Measurements from ENCODE around the gene YPEL2.
"Not testable (repeated sequence)": the region's sequence is repeated elsewhere in the genome, so short reads cannot be mapped to it uniquely, and the experiment has no call there.

Gene YPEL2

GRCh38 chr17:59406808-59407381 lies 75.4 kb downstream of the YPEL2 start:
- DNase-seq: no peak

GRCh38 chr17:59409336-59410048 lies 78.0 kb downstream of the YPEL2 start:
- DNase-seq: no peak

GRCh38 chr17:59410049-59410437 lies 78.6 kb downstream of the YPEL2 start:
- DNase-seq: no peak

GRCh38 chr17:59412431-59412830 lies 81.0 kb downstream of the YPEL2 start:
- DNase-seq: not testable (repeated sequence)

DNA sequence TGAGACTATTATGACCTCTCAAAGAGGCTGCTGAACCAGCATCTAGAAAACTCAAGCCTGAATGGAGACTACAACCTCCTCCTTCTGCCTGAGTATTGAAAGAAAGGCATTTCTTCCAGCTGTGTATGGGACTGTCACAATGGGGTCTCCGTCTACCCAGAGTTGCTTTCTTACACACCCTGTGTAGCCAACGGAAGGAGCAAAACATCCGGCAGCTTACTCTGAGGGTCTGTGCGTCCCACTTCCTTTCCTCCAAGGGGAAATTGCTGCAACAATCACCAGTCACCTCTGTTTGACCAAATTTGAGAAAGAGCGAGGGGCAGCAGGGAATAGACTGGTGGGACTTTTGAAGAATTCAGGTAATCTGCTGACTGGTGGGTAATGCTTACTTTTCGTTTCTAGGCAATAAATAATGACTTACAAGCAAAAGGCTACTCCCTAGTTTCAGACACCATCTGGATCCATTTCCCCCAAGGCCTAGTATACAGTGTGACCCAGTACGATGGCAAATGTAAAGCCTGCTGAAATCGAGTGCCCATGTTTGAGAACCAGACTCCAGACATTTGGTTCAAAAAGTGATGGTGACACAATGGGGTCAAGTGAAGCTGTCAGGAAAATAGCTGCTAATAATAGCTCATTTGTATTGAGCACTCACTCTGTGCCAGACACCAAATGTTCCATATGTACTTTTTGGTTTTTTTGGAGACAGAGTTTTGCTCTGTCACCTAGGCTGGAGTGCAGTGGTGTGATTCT lies 81.7 kb downstream of the YPEL2 start:
- no peak for DNase-seq

DNA sequence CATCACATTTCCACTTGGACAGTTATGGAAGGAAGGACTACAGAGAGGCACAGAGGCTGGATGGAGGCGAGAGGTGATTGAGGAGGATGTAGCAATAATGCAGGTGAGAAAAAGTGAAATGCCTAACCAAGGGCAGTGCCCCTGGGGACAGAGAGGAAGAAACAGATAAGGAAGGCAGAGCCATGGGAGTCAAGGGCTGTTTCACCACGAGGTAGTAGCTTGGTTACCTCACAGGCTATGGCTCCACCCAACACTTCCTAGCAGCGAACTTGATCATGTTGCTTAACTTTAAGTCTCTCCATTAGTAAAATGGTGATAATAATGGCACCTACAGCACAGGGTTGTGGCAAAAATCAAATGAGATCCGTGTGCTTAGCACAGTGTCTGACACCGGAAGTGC lies 83.9 kb downstream of the YPEL2 start:
- DNase-seq: peak; percentile 48 to 51

- no peak for DNase-seq
Observed at GRCh38 chr17:59416184-59416583, 84.7 kb downstream of the YPEL2 start.

DNA sequence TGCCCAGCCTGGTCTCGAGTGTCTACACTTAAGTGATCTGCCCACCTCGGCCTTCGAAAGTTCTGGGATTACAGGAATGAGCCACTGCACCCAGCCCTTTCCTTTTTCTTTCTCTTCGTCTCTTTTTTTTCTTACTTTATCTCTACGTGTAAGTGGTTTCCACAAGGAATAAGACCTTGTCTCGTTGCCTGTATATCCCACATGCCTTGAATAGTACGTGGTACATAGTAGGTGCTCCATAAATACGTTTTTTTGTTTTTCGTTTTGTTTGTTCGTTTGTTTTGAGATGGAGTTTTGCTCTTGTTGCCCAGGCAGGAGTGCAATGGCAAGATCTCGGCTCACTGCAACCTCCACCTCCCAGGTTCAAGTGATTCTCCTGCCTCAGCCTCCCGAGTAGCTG lies 86.0 kb downstream of the YPEL2 start:
- no peak for DNase-seq

GRCh38 chr17:59418732-59419166 lies 87.3 kb downstream of the YPEL2 start:
- DNase-seq: no peak

DNA sequence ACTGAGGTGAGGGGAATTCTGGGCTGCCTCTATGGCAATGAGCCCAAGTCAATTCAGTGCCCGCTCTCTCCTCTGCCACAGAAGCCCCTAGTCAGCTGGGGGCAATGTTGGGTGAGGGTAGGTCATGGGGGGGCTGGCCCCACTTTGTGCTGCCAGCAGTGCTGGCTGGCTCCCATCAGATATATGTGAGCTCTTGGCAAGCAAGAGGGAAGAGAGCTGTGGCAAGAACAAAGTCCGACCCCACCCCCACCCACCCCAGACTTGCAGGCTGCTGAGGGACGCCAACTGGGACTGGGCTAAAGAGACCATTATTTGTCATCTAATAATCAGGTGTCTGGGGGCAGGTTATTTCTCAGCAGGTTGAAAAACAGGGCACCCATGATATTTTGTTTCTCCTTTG lies 89.4 kb downstream of the YPEL2 start:
- no peak for DNase-seq

DNA sequence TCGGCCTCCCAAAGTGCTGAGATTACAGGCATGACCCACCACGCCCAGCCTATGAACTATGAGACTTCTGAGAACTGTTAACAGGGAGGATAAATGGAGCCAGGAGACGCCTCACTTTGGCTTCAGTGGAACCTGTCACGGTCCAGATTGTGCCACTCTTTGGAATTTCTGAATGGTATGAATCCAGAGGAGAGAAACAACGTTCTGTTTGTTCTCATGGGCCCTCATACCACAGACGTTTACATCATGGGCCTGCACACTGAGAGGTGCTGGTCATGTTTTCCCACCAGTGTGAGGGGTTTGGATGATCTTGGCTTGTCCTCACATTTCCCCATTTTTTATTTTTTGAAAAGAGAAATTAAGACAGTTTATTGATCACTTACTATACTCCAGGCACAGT lies 90.3 kb downstream of the YPEL2 start:
- DNase-seq: no peak

- peak in 1 of 2 donors; percentile 28 for DNase-seq
Observed at GRCh38 chr17:59423137-59423724, 91.8 kb downstream of the YPEL2 start.

GRCh38 chr17:59423903-59424302 lies 92.4 kb downstream of the YPEL2 start:
- DNase-seq: no peak

DNA sequence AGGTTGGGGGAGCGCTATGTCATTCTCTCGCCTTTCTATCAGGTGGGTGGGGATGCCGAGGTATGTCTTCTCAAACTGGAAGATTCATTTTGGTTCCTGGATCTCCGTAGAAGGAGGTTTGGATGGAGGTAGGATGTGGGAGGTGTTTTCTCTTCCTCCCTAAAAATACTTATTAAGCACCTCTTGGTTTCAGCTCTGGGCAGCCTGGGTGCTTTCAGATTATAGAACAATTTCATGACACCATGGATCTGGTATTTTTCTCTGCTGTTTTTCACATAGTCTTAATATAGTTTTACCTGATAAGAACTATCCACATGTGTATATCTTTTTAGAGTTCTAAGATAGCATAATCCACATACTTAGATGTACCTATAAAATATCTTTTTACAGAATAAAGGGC lies 92.9 kb downstream of the YPEL2 start:
- no peak for DNase-seq

- DNase-seq: peak; percentile 46 to 74
Observed at GRCh38 chr17:59425085-59425931, 93.9 kb downstream of the YPEL2 start.

- DNase-seq: no peak
Observed at GRCh38 chr17:59426031-59426430, 94.6 kb downstream of the YPEL2 start.

DNA sequence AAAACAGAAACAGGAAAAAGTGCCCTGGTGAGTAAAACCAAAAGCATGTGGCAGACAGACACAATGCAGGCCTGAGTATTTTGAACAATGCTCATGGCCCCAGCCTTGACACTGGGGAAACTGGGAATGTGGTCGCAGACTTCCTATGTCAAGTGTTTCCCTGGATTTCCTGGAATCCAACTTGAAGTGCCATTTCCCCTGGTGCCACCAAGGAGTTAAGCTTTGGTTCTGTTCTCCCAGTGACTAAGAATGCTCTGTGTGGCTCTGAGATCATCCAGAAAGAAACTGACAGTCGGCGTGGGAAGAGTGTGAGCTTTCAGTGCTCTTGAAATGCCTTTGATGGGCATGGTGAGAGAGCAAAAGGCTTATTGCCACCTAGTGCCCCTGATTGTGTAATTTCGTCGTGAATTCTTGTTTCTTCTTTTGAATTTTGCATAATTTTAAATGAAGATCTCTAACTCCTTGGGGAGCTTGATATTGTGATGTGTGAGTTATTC lies 96.0 kb downstream of the YPEL2 start:
- peak; percentile 92 to 98 for DNase-seq

DNA sequence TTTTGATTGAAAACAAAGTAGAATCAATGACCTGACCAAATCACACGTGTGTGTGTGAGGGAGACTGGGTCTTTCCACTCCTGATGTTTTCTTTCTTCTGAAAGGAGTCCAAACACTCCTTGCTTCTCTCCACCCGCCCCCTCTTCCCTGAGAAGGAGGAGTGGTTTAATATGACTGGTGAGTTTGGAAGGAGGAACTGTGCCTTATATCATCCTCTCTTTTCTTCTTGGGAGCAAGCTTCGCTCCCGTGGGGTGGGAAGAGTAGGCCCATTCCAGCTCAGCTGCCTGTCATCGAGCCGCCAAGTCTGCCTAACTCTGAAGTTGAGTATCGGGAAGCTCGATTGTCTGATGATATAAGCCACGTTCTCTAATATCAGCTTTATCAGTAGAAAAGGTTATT lies 96.5 kb downstream of the YPEL2 start:
- DNase-seq: peak; percentile 57 to 76

GRCh38 chr17:59428916-59429485 lies 97.5 kb downstream of the YPEL2 start:
- no peak for DNase-seq

DNA sequence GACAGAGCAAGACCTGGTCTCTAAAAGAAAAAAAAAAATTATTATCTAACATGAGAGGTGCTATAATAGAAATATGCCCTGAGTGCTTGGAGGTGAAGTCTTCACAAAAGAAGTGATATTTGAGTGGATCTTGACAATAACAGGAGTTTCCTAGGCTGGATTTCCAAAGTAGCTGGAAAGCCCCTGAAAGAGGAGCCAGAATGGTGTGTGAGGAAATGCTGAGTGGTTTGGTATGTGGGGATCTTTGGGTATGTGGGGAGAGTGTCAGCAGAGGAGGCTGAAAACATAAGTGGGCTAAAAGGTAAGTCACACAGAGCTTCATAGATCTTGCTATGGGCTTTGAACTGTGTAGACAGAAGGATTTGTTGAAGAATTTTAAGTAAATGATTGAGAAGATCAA lies 100.1 kb downstream of the YPEL2 start:
- peak; percentile 66 to 89 for DNase-seq

GRCh38 chr17:59432657-59433056 lies 101.2 kb downstream of the YPEL2 start:
- DNase-seq: peak in 1 of 2 donors; percentile 18

DNA sequence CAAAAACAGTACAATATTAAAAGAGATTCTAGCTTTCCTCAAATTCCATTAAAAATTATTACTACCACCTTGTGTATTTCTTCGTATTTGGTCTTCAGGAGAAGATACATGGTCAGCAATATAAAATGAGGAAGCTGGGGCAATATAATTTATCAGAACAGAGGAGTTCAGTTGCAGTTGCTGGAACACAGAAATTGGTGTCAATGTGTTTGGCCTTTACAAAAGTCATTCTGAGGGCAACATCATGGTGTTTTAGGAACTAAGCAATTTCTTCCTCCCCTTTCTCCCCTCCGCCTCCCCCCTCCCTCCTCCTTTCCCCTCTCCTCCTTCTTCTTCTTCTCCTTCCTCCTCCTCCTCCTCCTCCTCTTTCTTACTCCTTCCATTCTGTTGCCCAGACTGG lies 102.1 kb downstream of the YPEL2 start:
- peak; percentile 31 to 57 for DNase-seq
